GM23338 (cell line): ENCODE data around the gene CACNA2D4. TPM values are rescaled to one million over a fixed set of nuclear protein-coding genes. Genes with fewer than 3 reads are reported as not detected.

Source experiments
- ATAC-seq: fragments of 200-7000 bp; cut with Tn5 transposase; 3 replicates; pipeline ENCODE4 v1.9.1; 2020
- DNase-seq: peaks from one replicate; pipeline ENCODE4 v3.0.0-alpha.2; 2015; ENCODE audit warnings: low spot score
- H2AFZ ChIP-seq: fragments of 200-600 bp; sonication (generic); 2 replicates; pipeline ENCODE4 v1.8.0; 2016; ENCODE audit warnings: antibody characterized with exemption, mild to moderate bottlenecking, moderate library complexity
- H3F3A ChIP-seq: fragments of 200-600 bp; sonication (generic); replicated peaks from 2 replicates; pipeline ENCODE4 v1.8.0; 2017; ENCODE audit warnings: antibody characterized with exemption, mixed run types, low read depth
- H3K27ac ChIP-seq: fragments of 200-600 bp; sonication (generic); 2 replicates; pipeline ENCODE4 v1.6.1; 2016; ENCODE audit warnings: low read depth
- H3K27me3 ChIP-seq: fragments of 200-600 bp; sonication (generic); 2 replicates; pipeline ENCODE4 v1.8.0; 2016; ENCODE audit warnings: mild to moderate bottlenecking, mixed run types, moderate library complexity; ENCODE audit not compliant: insufficient read depth
- H3K36me3 ChIP-seq: fragments of 200-600 bp; sonication (generic); 2 replicates; pipeline ENCODE4 v1.8.0; 2016; ENCODE audit warnings: mild to moderate bottlenecking; ENCODE audit not compliant: insufficient read depth
- H3K4me1 ChIP-seq: fragments of 200-600 bp; sonication (generic); 2 replicates; pipeline ENCODE4 v1.8.0; 2016; ENCODE audit warnings: mild to moderate bottlenecking, moderate library complexity; ENCODE audit not compliant: insufficient read depth
- H3K4me2 ChIP-seq: fragments of 200-600 bp; sonication (generic); 2 replicates; pipeline ENCODE4 v1.7.1; 2017; ENCODE audit warnings: mixed run types
- H3K4me3 ChIP-seq: fragments of 200-600 bp; sonication (generic); 2 replicates; pipeline ENCODE4 v1.6.1; 2016; ENCODE audit warnings: mixed run types
- H3K79me2 ChIP-seq: fragments of 200-600 bp; sonication (generic); replicated peaks from 2 replicates; pipeline ENCODE4 v1.8.0; 2017; ENCODE audit warnings: mild to moderate bottlenecking; ENCODE audit not compliant: insufficient read depth
- H3K9me2 ChIP-seq: fragments of 200-600 bp; sonication (generic); 2 replicates; pipeline ENCODE4 v1.8.0; 2017; ENCODE audit not compliant: insufficient read depth
- H4K20me1 ChIP-seq: fragments of 200-600 bp; sonication (generic); replicated peaks from 2 replicates; pipeline ENCODE4 v1.8.0; 2017; ENCODE audit warnings: mild to moderate bottlenecking; ENCODE audit not compliant: insufficient read depth
- H3K27ac Mint-ChIP-seq: 2 replicates; pipeline ENCODE4 v1.8.0; 2020; ENCODE audit warnings: inconsistent platforms, mild to moderate bottlenecking, moderate library complexity, mixed read lengths
- H3K27me3 Mint-ChIP-seq: 3 replicates; pipeline ENCODE4 v1.8.0; 2022; ENCODE audit warnings: low read depth, mild to moderate bottlenecking, moderate library complexity, mixed read lengths, inconsistent platforms; ENCODE audit not compliant: insufficient read depth, poor library complexity
- H3K36me3 Mint-ChIP-seq: 3 replicates; pipeline ENCODE4 v1.8.0; 2021; ENCODE audit warnings: low read depth, mild to moderate bottlenecking, inconsistent platforms, moderate library complexity, mixed read lengths
- H3K4me1 Mint-ChIP-seq: 3 replicates; pipeline ENCODE4 v1.8.0; 2020; ENCODE audit warnings: mild to moderate bottlenecking, inconsistent platforms, mixed read lengths
- H3K4me3 Mint-ChIP-seq: 3 replicates; pipeline ENCODE4 v1.8.0; 2021; ENCODE audit warnings: moderate library complexity, mild to moderate bottlenecking, inconsistent platforms, mixed read lengths
- H3K9me3 Mint-ChIP-seq: 3 replicates; pipeline ENCODE4 v1.8.0; 2020; ENCODE audit warnings: moderate library complexity, mild to moderate bottlenecking, inconsistent platforms, mixed read lengths
- CREB1 ChIP-seq: fragments of 250-450 bp; sonication (Bioruptor Pico); IDR thresholded peaks from 2 replicates; pipeline ENCODE4 v1.5.0; 2020; ENCODE audit warnings: low read depth, mild to moderate bottlenecking, moderate library complexity
- EZH2 ChIP-seq: fragments of 200-600 bp; sonication (generic); IDR thresholded peaks from one replicate; pipeline ENCODE4 v1.8.0; 2017; ENCODE audit warnings: antibody characterized with exemption, mild to moderate bottlenecking, low read depth; ENCODE audit not compliant: unreplicated experiment
- EZH2phosphoT487 ChIP-seq: fragments of 200-600 bp; sonication (generic); IDR thresholded peaks from one replicate; pipeline ENCODE4 v1.8.1; 2018; ENCODE audit warnings: antibody characterized with exemption; ENCODE audit not compliant: unreplicated experiment
- NANOG ChIP-seq: IDR thresholded peaks from 2 replicates; pipeline ENCODE4 v1.6.1; 2016; ENCODE audit warnings: antibody characterized with exemption, borderline replicate concordance
- POLR2AphosphoS5 ChIP-seq: IDR thresholded peaks from 2 replicates; pipeline ENCODE4 v1.6.1; 2016; ENCODE audit warnings: antibody characterized with exemption, low read depth
- STAT1 ChIP-seq: IDR thresholded peaks from one replicate; pipeline ENCODE4 v1.6.1; 2016; ENCODE audit warnings: antibody characterized with exemption; ENCODE audit not compliant: unreplicated experiment
- ZNF114 ChIP-seq: fragments of 250-450 bp; sonication (Bioruptor Pico); IDR thresholded peaks from 2 replicates; pipeline ENCODE4 v1.5.0; 2020; ENCODE audit warnings: mild to moderate bottlenecking, moderate library complexity
- polyA plus RNA-seq: library from polyadenylated mRNA; unstranded; fragments of >200 nt; fragmentation: Nextera tagmentation; extraction: Ambion mirVana; gene quantifications from 2 replicates; pipeline ENCODE4 v1.2.1, GENCODE V29; 2016
- total RNA-seq: library from RNA; depleted of rRNA; stranded (reverse); fragments of >200 nt; shearing (Covaris generic); gene quantifications from 2 replicates; pipeline ENCODE4 v1.2.3, GENCODE V29; 2014
- TF ChIP-seq, protein P1 (sequence below): IDR thresholded peaks from one replicate; pipeline ENCODE4 v1.6.1; 2018; ENCODE audit warnings: antibody characterized with exemption; ENCODE audit not compliant: unreplicated experiment
- TF ChIP-seq, protein P2 (sequence below), 2 experiments: fragments of 200-600 bp in 1 of 2; sonication (generic) in 1 of 2; conservative IDR thresholded peaks; 2 replicates each; pipeline versions ENCODE4 v1.5.1 to v1.6.1; 2016 to 2017; ENCODE audit warnings: antibody characterized with exemption in 2 of 2, low read depth in 2 of 2, mild to moderate bottlenecking in 2 of 2, moderate library complexity in 1 of 2
- TF ChIP-seq, protein P3 (sequence below): IDR thresholded peaks from 2 replicates; pipeline ENCODE4 v1.6.1; 2016; ENCODE audit warnings: antibody characterized with exemption

CACNA2D4 gene
- total and polyA plus RNA-seq, 2 experiments from 2014 or later, result 0.07 to 0.24 TPM

DNA sequence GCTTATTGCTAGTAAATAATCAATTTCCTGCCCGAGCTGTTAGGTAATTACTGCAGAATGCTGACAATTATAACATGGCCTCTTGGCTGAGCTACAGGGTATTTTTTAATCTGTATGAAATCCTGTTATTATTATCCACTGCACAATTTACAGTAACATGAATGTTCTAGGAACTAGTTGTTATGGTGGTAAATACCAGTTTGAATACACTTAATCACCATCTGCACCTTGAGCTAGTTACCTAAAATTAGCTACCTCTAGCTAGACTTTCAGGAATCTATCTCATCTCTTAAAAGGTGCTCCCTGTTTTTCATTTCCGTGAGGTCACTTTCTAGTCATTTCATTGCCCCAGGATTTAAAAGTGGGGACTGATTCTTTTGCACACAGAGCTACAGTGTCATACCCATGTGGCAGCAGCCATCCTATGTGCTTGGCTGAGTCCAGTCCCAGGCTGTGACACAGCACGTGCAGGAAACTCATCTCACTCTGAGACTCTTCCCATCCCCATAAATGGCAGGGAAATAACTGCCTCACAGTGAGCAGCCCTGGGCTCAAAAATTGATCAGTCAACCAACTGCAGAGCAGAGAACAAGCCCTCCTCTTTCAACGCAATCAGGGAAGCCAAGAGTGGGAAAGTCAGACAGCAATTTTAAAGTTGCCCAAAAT is 48.2 kb upstream of the CACNA2D4 start (continued):
- TF ChIP-seq, protein P1, sequence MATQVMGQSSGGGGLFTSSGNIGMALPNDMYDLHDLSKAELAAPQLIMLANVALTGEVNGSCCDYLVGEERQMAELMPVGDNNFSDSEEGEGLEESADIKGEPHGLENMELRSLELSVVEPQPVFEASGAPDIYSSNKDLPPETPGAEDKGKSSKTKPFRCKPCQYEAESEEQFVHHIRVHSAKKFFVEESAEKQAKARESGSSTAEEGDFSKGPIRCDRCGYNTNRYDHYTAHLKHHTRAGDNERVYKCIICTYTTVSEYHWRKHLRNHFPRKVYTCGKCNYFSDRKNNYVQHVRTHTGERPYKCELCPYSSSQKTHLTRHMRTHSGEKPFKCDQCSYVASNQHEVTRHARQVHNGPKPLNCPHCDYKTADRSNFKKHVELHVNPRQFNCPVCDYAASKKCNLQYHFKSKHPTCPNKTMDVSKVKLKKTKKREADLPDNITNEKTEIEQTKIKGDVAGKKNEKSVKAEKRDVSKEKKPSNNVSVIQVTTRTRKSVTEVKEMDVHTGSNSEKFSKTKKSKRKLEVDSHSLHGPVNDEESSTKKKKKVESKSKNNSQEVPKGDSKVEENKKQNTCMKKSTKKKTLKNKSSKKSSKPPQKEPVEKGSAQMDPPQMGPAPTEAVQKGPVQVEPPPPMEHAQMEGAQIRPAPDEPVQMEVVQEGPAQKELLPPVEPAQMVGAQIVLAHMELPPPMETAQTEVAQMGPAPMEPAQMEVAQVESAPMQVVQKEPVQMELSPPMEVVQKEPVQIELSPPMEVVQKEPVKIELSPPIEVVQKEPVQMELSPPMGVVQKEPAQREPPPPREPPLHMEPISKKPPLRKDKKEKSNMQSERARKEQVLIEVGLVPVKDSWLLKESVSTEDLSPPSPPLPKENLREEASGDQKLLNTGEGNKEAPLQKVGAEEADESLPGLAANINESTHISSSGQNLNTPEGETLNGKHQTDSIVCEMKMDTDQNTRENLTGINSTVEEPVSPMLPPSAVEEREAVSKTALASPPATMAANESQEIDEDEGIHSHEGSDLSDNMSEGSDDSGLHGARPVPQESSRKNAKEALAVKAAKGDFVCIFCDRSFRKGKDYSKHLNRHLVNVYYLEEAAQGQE, result no peak
- TF ChIP-seq POLR2AphosphoS5 (no peak), NANOG (no peak), EZH2 (no peak), CREB1 (CRISPR knock-in tag) (no peak), ZNF114 (CRISPR knock-in tag) (no peak), EZH2phosphoT487 (no peak)
- TF ChIP-seq, protein P2, sequence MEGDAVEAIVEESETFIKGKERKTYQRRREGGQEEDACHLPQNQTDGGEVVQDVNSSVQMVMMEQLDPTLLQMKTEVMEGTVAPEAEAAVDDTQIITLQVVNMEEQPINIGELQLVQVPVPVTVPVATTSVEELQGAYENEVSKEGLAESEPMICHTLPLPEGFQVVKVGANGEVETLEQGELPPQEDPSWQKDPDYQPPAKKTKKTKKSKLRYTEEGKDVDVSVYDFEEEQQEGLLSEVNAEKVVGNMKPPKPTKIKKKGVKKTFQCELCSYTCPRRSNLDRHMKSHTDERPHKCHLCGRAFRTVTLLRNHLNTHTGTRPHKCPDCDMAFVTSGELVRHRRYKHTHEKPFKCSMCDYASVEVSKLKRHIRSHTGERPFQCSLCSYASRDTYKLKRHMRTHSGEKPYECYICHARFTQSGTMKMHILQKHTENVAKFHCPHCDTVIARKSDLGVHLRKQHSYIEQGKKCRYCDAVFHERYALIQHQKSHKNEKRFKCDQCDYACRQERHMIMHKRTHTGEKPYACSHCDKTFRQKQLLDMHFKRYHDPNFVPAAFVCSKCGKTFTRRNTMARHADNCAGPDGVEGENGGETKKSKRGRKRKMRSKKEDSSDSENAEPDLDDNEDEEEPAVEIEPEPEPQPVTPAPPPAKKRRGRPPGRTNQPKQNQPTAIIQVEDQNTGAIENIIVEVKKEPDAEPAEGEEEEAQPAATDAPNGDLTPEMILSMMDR (conservative IDR thresholded peaks at IDR 0.05; ENCODE audit: low read depth in 2 of 2), result no peak

DNA sequence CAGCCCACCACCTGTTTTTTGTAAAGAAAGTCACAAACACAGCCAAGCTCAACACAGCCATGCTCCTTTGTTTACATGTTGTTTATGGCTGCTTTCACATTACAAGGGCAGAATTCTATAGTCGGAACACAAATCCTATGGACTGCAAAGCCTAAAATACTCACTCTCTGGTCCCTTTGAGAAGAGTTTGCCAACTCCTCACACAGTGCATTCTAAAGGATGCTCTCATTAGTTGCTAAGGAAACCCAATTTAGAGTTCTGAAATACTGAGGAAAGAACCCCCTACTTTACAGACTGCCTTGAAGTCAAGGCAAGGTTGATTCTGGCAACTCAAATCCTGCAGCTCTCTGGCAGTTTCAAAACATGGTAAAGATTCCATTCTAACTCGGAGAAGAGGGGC is 47.5 kb upstream of the CACNA2D4 start:
- peaks cover 4% of the 10 kb centered on the region; the same call in 2 of the 3 replicates for H3K4me1 Mint-ChIP-seq
- H3K27ac ChIP-seq, result no peak overlapping the region
- H3K27ac Mint-ChIP-seq, result no peak overlapping the region

More for the DNA sequence above, 47.5 kb upstream of the CACNA2D4 start:
- Mint-ChIP-seq H3K9me3 (no peaks in the 10 kb centered on the region), H3K4me3 (no peak overlapping the region), H3K36me3 (peaks cover 8% of the 10 kb centered on the region; the same call in 2 of the 3 replicates), H3K27me3 (no peaks in the 10 kb centered on the region)
- H3K27me3 ChIP-seq, result no peaks in the 10 kb centered on the region
- no peaks in the 10 kb centered on the region for H3K79me2 ChIP-seq
- no peak overlapping the region for H3K4me3 ChIP-seq
- H3K4me1 ChIP-seq, result peaks cover 1% of the 10 kb centered on the region; the same call in 1 of the 2 replicates
- no peaks in the 10 kb centered on the region for H3K9me2 ChIP-seq
- no peak overlapping the region for H2AFZ ChIP-seq
- no peaks in the 10 kb centered on the region for H3F3A ChIP-seq
- DNase-seq (no peak), ATAC-seq (no peak)
- no peak overlapping the region for H3K4me2 ChIP-seq
- no peak for TF ChIP-seq STAT1
- TF ChIP-seq, protein P2 (conservative IDR thresholded peaks at IDR 0.05; ENCODE audit: low read depth in 2 of 2), result no peak
- TF ChIP-seq, protein P3, sequence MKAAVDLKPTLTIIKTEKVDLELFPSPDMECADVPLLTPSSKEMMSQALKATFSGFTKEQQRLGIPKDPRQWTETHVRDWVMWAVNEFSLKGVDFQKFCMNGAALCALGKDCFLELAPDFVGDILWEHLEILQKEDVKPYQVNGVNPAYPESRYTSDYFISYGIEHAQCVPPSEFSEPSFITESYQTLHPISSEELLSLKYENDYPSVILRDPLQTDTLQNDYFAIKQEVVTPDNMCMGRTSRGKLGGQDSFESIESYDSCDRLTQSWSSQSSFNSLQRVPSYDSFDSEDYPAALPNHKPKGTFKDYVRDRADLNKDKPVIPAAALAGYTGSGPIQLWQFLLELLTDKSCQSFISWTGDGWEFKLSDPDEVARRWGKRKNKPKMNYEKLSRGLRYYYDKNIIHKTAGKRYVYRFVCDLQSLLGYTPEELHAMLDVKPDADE, result no peak
- H4K20me1 ChIP-seq, result no peaks in the 10 kb centered on the region
- peaks cover 5% of the 10 kb centered on the region; the same call in 1 of the 2 replicates for H3K36me3 ChIP-seq
